ENCODE data around the gene CGREF1. TPM values are rescaled to one million over a fixed set of nuclear protein-coding genes. Genes with fewer than 3 reads are reported as not detected.

Gene CGREF1
- total and polyA plus RNA-seq, 2 donors (not counting 1 experiment from before 2014, with no cell fraction given): not detected

GRCh38 chr2:27150639-27151230 lies 31.8 kb upstream of the CGREF1 start:
- Histone ChIP-seq H3K27ac (ENCODE audit: low read length in 2 of 2) (no peak overlapping the region), H3K4me3 (ENCODE audit: control extremely low read depth in 1 of 5, extremely low read depth in 1 of 5, insufficient read depth in 1 of 5, low read depth in 2 of 5, low read length in 4 of 5) (no peak overlapping the region), H2AFZ (ENCODE audit: insufficient read depth, low read depth, low read length, poor library complexity, severe bottlenecking) (no peak overlapping the region), H3K9me3 (ENCODE audit: control extremely low read depth in 1 of 3, control insufficient read depth in 2 of 3, insufficient read depth in 1 of 3, low read length in 2 of 3) (no peaks in the 10 kb centered on the region), H3K4me1 (ENCODE audit: control insufficient read depth in 2 of 2, insufficient read depth in 2 of 2, low read length in 2 of 2) (no peaks in the 10 kb centered on the region), H4K20me1 (ENCODE audit: control insufficient read depth, insufficient read depth, low read length, poor library complexity, severe bottlenecking) (no peaks in the 10 kb centered on the region), H3K4me2 (replicated peaks; ENCODE audit: low read depth, low read length, poor library complexity, severe bottlenecking) (no peak overlapping the region), H3K9ac (ENCODE audit: low read length) (no peak overlapping the region), H3K27me3 (replicated peaks in 1 of 4; ENCODE audit: control extremely low read depth in 1 of 4, control insufficient read depth in 3 of 4, insufficient read depth in 4 of 4, low read length in 3 of 4) (peaks cover 0 to 7% (median 0%) of the 10 kb centered on the region in 4 experiments), H3K36me3 (replicated peaks in 1 of 2; ENCODE audit: control extremely low read depth in 1 of 2, control insufficient read depth in 1 of 2, extremely low read depth in 1 of 2, insufficient read depth in 2 of 2, low read length in 1 of 2) (no peaks in the 10 kb centered on the region), H3K79me2 (ENCODE audit: control insufficient read depth, insufficient read depth, low read length) (no peaks in the 10 kb centered on the region)
- Mint-ChIP-seq H3K27me3 (peaks cover 14% of the 10 kb centered on the region), H3K27ac (no peak overlapping the region), H3K4me3 (no peak overlapping the region), H3K4me1 (no peaks in the 10 kb centered on the region), H3K9me3 (ENCODE audit: insufficient read depth) (no peaks in the 10 kb centered on the region)
- ChIA-PET POLR2A (interaction anchor here (0.5 kb wide), 1 partner anchor 1086 kb away, joined by 6 read pairs; no protein-coding TSS in a partner anchor), CTCF (interaction anchor here (0.6 to 2.3 kb wide), 4 partner anchors 20 to 179 kb away, joined by 3 to 10 read pairs (median 4); no protein-coding TSS in a partner anchor)
- WGBS (ENCODE audit: insufficient coverage): 94% methylated on average over 3 of the region's 8 CpGs
- no peak for ATAC-seq (ENCODE audit: low read depth)
- intact Hi-C loops (cut with micrococcal nuclease): no loop called here
- TF ChIP-seq EZH2 (IDR thresholded peaks at IDR 0.05; ENCODE audit: borderline replicate concordance, insufficient read depth, low read depth, low read length, poor library complexity, severe bottlenecking) (no peak), CTCF (IDR thresholded peaks at IDR 0.05) (no peak)
- DNase-seq: no peak
